ENCODE data around the gene TWIST2. TPM values are rescaled to one million over a fixed set of nuclear protein-coding genes. Genes with fewer than 3 reads are reported as not detected.

The TWIST2 gene
- total RNA-seq, 1 donor from 2014 or later = 18.6 TPM

DNA sequence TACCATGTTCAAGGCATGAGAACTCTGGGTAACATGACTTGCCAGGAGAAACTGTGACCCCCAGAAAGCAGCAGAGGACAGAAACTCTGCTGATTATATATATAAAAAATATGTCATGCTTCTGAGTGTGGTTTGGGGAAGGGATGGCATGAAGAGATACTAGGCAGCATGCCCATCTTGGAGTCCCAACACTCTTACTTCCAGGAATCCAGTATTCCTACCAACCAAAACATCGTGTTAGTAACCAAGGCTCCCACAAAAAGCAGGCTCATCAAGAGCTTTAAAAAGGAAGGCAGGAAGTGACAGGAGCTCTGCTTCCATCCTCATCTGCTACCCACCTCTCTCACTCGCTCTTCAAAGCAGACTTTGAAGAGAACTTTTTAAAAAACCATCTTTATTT, 31.6 kb upstream of the TWIST2 start:
- Mint-ChIP-seq H3K27me3 (ENCODE audit: low read depth) (peaks cover 68% of the 10 kb centered on the region), H3K4me1 (no peaks in the 10 kb centered on the region), H3K27ac (no peak overlapping the region), H3K9me3 (peaks cover 8% of the 10 kb centered on the region), H3K36me3 (no peaks in the 10 kb centered on the region), H3K4me3 (no peak overlapping the region)
- TF ChIP-seq CTCF (IDR thresholded peaks at IDR 0.05; ENCODE audit: unreplicated experiment) = no peak
- no peak for DNase-seq (ENCODE audit: low spot score in 2 of 2, unreplicated experiment in 2 of 2)

GRCh38 chr2:238817382-238817781, 30.5 kb upstream of the TWIST2 start:
- Mint-ChIP-seq H3K27ac (no peak overlapping the region), H3K4me3 (no peak overlapping the region), H3K9me3 (peaks cover 11% of the 10 kb centered on the region), H3K27me3 (ENCODE audit: low read depth) (peaks cover 71% of the 10 kb centered on the region), H3K4me1 (no peaks in the 10 kb centered on the region), H3K36me3 (no peaks in the 10 kb centered on the region)
- TF ChIP-seq CTCF (IDR thresholded peaks at IDR 0.05; ENCODE audit: unreplicated experiment) = no peak
- no peak for DNase-seq (ENCODE audit: low spot score in 2 of 2, unreplicated experiment in 2 of 2)

DNA sequence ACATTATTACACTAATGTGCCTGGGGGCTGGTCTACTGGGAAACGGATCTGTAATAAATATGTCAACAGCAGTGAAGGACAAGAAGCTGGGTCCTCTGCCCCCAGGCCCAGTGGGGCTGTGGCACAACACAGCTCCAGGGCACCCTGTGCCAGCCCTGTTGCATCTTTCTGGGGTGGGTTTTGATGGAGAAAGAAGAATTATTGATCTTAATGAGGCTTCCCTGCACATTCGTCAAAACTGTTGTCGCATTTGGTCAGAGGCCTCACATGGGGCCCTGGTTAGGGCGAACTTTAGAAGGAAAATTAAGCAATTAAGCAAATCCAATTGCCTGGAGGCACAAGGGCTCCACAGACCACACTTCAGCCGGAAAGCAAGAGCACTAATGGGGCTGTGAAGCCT, 30.0 kb upstream of the TWIST2 start:
- Mint-ChIP-seq H3K4me3 (no peak overlapping the region), H3K4me1 (no peaks in the 10 kb centered on the region), H3K27ac (no peak overlapping the region), H3K9me3 (peaks cover 14% of the 10 kb centered on the region), H3K27me3 (ENCODE audit: low read depth) (peaks cover 67% of the 10 kb centered on the region), H3K36me3 (no peaks in the 10 kb centered on the region)
- DNase-seq (ENCODE audit: low spot score in 2 of 2, unreplicated experiment in 2 of 2) = no peak
- TF ChIP-seq CTCF (IDR thresholded peaks at IDR 0.05; ENCODE audit: unreplicated experiment) = no peak

- no peaks in the 10 kb centered on the region for H3K36me3 Mint-ChIP-seq
- peaks cover 63% of the 10 kb centered on the region for H3K27me3 Mint-ChIP-seq (ENCODE audit: low read depth)
- no peaks in the 10 kb centered on the region for H3K4me1 Mint-ChIP-seq
- H3K9me3 Mint-ChIP-seq = peaks cover 20% of the 10 kb centered on the region
- no peak for TF ChIP-seq CTCF (IDR thresholded peaks at IDR 0.05; ENCODE audit: unreplicated experiment)
- no peak for DNase-seq (ENCODE audit: low spot score in 2 of 2, unreplicated experiment in 2 of 2)
- no peak overlapping the region for H3K27ac Mint-ChIP-seq
- H3K4me3 Mint-ChIP-seq = no peak overlapping the region
These were observed 29.3 kb upstream of the TWIST2 start for GRCh38 chr2:238818561-238818960.

- no peak for DNase-seq (ENCODE audit: low spot score in 2 of 2, unreplicated experiment in 2 of 2)
- Mint-ChIP-seq H3K27ac (no peak overlapping the region), H3K4me3 (no peak overlapping the region), H3K4me1 (no peaks in the 10 kb centered on the region), H3K27me3 (ENCODE audit: low read depth) (peaks cover 49% of the 10 kb centered on the region), H3K9me3 (peaks cover 31% of the 10 kb centered on the region), H3K36me3 (no peaks in the 10 kb centered on the region)
- no peak for TF ChIP-seq CTCF (IDR thresholded peaks at IDR 0.05; ENCODE audit: unreplicated experiment)
These were observed 27.7 kb upstream of the TWIST2 start for GRCh38 chr2:238820197-238820596.

DNA sequence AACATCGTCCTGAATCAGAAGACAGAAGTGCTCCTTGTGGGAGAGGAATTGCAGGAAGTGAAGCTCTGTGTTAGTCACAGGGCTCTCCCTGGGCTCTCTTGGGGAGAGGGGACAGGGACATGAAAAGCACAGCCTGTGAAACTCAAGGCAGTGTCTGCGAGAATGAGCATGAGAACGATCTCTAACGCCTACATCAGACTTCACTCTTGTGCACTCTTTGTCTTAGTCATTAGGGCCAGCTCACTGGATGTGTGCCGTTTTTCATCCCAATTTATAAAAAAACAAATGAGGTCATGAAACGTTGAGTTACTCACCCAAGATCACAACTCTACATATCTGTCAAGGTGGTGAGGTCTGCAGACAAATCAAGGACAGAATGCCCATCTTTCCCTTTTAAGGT, 27.0 kb upstream of the TWIST2 start:
- H3K27me3 Mint-ChIP-seq (ENCODE audit: low read depth) = peaks cover 48% of the 10 kb centered on the region
- no peaks in the 10 kb centered on the region for H3K36me3 Mint-ChIP-seq
- no peak for TF ChIP-seq CTCF (IDR thresholded peaks at IDR 0.05; ENCODE audit: unreplicated experiment)
- DNase-seq (ENCODE audit: low spot score in 2 of 2, unreplicated experiment in 2 of 2) = no peak
- H3K4me3 Mint-ChIP-seq = no peak overlapping the region
- no peaks in the 10 kb centered on the region for H3K4me1 Mint-ChIP-seq
- H3K27ac Mint-ChIP-seq = no peak overlapping the region
- peaks cover 36% of the 10 kb centered on the region for H3K9me3 Mint-ChIP-seq
